Esophagus muscularis mucosa (tissue), 4 donors: ENCODE results near the gene RBMS3. TPM values are rescaled to one million over a fixed set of nuclear protein-coding genes. Genes with fewer than 3 reads are reported as not detected.
A peak's percentile ranks its signal among the peaks of the same experiment; 100 is the strongest.

Experiments
- DNase-seq: peaks from one replicate; pipeline ENCODE4 v3.0.0-alpha.2; 2017; ENCODE audit errors: extremely low spot score
- H3K27ac ChIP-seq, 4 donors: fragments of 200-600 bp; sonication (generic); replicated peaks in 1 of 4; 1 replicate in 3 of 4; 2 replicates in 1 of 4; pipeline ENCODE4 v1.5.1; 2016 to 2019; ENCODE audit warnings: mild to moderate bottlenecking in 1 of 4
- H3K27me3 ChIP-seq, 4 donors: fragments of 200-600 bp; sonication (generic); one replicate each; pipeline versions ENCODE4 v1.5.1 to v1.6.0; 2016 to 2019
- H3K36me3 ChIP-seq, 4 donors: fragments of 200-600 bp; sonication (generic); one replicate each; pipeline ENCODE4 v1.5.1; 2016 to 2019
- H3K4me1 ChIP-seq, 4 donors: fragments of 200-600 bp; sonication (generic); one replicate each; pipeline ENCODE4 v1.5.1; 2016 to 2019
- H3K4me3 ChIP-seq, 4 donors: fragments of 200-600 bp; sonication (generic); 1 replicate in 2 of 4; 2 replicates in 2 of 4; pipeline ENCODE4 v1.5.1; 2016 to 2019; ENCODE audit warnings: mild to moderate bottlenecking in 4 of 4, moderate library complexity in 1 of 4
- H3K9me3 ChIP-seq, 4 donors: fragments of 200-600 bp; sonication (generic); 1 replicate in 3 of 4; 2 replicates in 1 of 4; pipeline ENCODE4 v1.5.1; 2016 to 2019
- CTCF ChIP-seq, 3 experiments: fragments of 200-600 bp in 2 of 3; fragments of 450-650 bp in 1 of 3; sonication (generic) in 2 of 3; IDR thresholded peaks; one replicate each; pipeline ENCODE4 v1.5.1; 2017 to 2019; ENCODE audit warnings: antibody characterized with exemption in 3 of 3, mild to moderate bottlenecking in 2 of 3, moderate library complexity in 1 of 3
- EP300 ChIP-seq: sonication (generic); formaldehyde crosslinking; IDR thresholded peaks from one replicate; pipeline ENCODE4 v1.6.1; 2017; ENCODE audit warnings: antibody characterized with exemption
- POLR2A ChIP-seq: fragments of 450-650 bp; IDR thresholded peaks from one replicate; pipeline ENCODE4 v1.6.1; 2017; ENCODE audit warnings: antibody characterized with exemption, moderate library complexity, mild to moderate bottlenecking, low read depth
- POLR2AphosphoS5 ChIP-seq, 2 donors: sonication (generic); formaldehyde crosslinking; IDR thresholded peaks; one replicate each; pipeline ENCODE4 v1.6.1; 2017; ENCODE audit warnings: antibody characterized with exemption in 2 of 2
- WGBS: methylation state at CpG from one replicate; pipeline ENCODE4 v1.1.5; 2018; 5-methylcytosine and 5-hydroxymethylcytosine counted together
- intact Hi-C: fragments of 100-400 bp; cut with DNase I; formaldehyde crosslinking; loops from one replicate; pipeline ENCODE4 v1.15.1; 2023
- total RNA-seq, 4 donors: library from RNA; depleted of rRNA; stranded (reverse); fragments of >200 nt; gene quantifications; one replicate each; pipeline versions ENCODE4 v1.1.0 to v1.2.1, GENCODE V29; 2016

The RBMS3 gene
- total RNA-seq, 4 donors from 2014 or later: 53.0 to 81.5 (median 61.2) TPM

GRCh38 chr3:29763115-29763514 lies 482.2 kb downstream of the RBMS3 start:
- H3K4me1 ChIP-seq: peaks cover 30 to 55% (median 49%) of the 10 kb centered on the region in 4 donors
- intact Hi-C loops: no loop called here

GRCh38 chr3:29764041-29764440 lies 483.2 kb downstream of the RBMS3 start:
- Histone ChIP-seq H3K9me3 (no peaks in the 10 kb centered on the region), H3K27ac (no peak overlapping the region), H3K4me1 (peaks cover 21 to 45% (median 40%) of the 10 kb centered on the region in 4 donors), H3K27me3 (no peaks in the 10 kb centered on the region), H3K36me3 (no peaks in the 10 kb centered on the region), H3K4me3 (no peak overlapping the region)
- no peak for TF ChIP-seq EP300
- no peak for TF ChIP-seq POLR2AphosphoS5 (IDR thresholded peaks at IDR 0.05)
- no peak for TF ChIP-seq POLR2A
- TF ChIP-seq CTCF (IDR thresholded peaks at IDR 0.05): no peak
- no peak for DNase-seq
- WGBS: 76% methylated on average over 3 of the region's 3 CpGs
- intact Hi-C loops: no loop called here

More at GRCh38 chr3:29763115-29763514, 482.2 kb downstream of the RBMS3 start:
- H3K36me3 ChIP-seq: no peaks in the 10 kb centered on the region
- H3K9me3 ChIP-seq: no peaks in the 10 kb centered on the region
- 89% methylated on average over 1 of the region's 1 CpG for WGBS
- no peaks in the 10 kb centered on the region for H3K27me3 ChIP-seq
- no peak for DNase-seq
- TF ChIP-seq POLR2A (no peak), POLR2AphosphoS5 (IDR thresholded peaks at IDR 0.05) (no peak), CTCF (IDR thresholded peaks at IDR 0.05) (no peak), EP300 (no peak)
- H3K4me3 ChIP-seq: no peak overlapping the region
- H3K27ac ChIP-seq: no peak overlapping the region

GRCh38 chr3:29764603-29765254 lies 483.9 kb downstream of the RBMS3 start:
- H3K9me3 ChIP-seq: no peaks in the 10 kb centered on the region
- 26% methylated on average over 2 of the region's 2 CpGs for WGBS
- H3K4me3 ChIP-seq: no peak overlapping the region
- H3K4me1 ChIP-seq: peaks cover 14 to 39% (median 33%) of the 10 kb centered on the region in 4 donors
- no peak overlapping the region for H3K27ac ChIP-seq
- no peak for TF ChIP-seq EP300
- TF ChIP-seq POLR2A: no peak
- peak in 1 of 2 donors; percentile 49 for TF ChIP-seq POLR2AphosphoS5 (IDR thresholded peaks at IDR 0.05)
- TF ChIP-seq CTCF (IDR thresholded peaks at IDR 0.05): peak; percentile 64 to 78 (median 71)
- H3K36me3 ChIP-seq: no peaks in the 10 kb centered on the region
- H3K27me3 ChIP-seq: no peaks in the 10 kb centered on the region
- no peak for DNase-seq
- intact Hi-C loops: loop anchor here (5.0 kb wide), 1 partner anchor 1097 kb away; no protein-coding TSS in a partner anchor

GRCh38 chr3:29771602-29772001 lies 490.7 kb downstream of the RBMS3 start:
- H3K4me1 ChIP-seq: no peaks in the 10 kb centered on the region
- WGBS: 86% methylated on average over 3 of the region's 3 CpGs
- intact Hi-C loops: no loop called here
- H3K9me3 ChIP-seq: no peaks in the 10 kb centered on the region
- no peak for TF ChIP-seq EP300
- no peak for TF ChIP-seq POLR2A
- no peak for TF ChIP-seq CTCF (IDR thresholded peaks at IDR 0.05)
- TF ChIP-seq POLR2AphosphoS5 (IDR thresholded peaks at IDR 0.05): no peak
- no peak overlapping the region for H3K4me3 ChIP-seq
- DNase-seq: no peak
- H3K27me3 ChIP-seq: no peaks in the 10 kb centered on the region
- H3K27ac ChIP-seq: no peak overlapping the region
- H3K36me3 ChIP-seq: no peaks in the 10 kb centered on the region
